Epithelial cell of proximal tubule (primary cell): ENCODE results near the gene ADIPOR2. TPM values are rescaled to one million over a fixed set of nuclear protein-coding genes. Genes with fewer than 3 reads are reported as not detected.

ENCODE experiments used
- DNase-seq: peaks from one replicate; pipeline ENCODE4 v3.0.0-alpha.2; 2011; ENCODE audit warnings: low read depth
- H3K4me3 ChIP-seq: 2 replicates; pipeline ENCODE4 v1.5.1; 2011; ENCODE audit warnings: low read depth, mild to moderate bottlenecking, low read length
- total RNA-seq: library from RNA; depleted of rRNA; stranded (reverse); fragments of >200 nt; gene quantifications from 2 replicates; pipeline ENCODE4 v1.2.3, GENCODE V29; 2015
- TF ChIP-seq, protein P1 (sequence below): conservative IDR thresholded peaks from 2 replicates; pipeline ENCODE4 v1.5.1; 2012; ENCODE audit warnings: low read depth, mild to moderate bottlenecking, low read length

The ADIPOR2 gene
- total RNA-seq, 1 donor from 2014 or later: 22.8 TPM

GRCh38 chr12:1834186-1834925 lies 143.5 kb downstream of the ADIPOR2 start:
- no peak for DNase-seq
- H3K4me3 ChIP-seq: no peak overlapping the region
- TF ChIP-seq, protein P1, sequence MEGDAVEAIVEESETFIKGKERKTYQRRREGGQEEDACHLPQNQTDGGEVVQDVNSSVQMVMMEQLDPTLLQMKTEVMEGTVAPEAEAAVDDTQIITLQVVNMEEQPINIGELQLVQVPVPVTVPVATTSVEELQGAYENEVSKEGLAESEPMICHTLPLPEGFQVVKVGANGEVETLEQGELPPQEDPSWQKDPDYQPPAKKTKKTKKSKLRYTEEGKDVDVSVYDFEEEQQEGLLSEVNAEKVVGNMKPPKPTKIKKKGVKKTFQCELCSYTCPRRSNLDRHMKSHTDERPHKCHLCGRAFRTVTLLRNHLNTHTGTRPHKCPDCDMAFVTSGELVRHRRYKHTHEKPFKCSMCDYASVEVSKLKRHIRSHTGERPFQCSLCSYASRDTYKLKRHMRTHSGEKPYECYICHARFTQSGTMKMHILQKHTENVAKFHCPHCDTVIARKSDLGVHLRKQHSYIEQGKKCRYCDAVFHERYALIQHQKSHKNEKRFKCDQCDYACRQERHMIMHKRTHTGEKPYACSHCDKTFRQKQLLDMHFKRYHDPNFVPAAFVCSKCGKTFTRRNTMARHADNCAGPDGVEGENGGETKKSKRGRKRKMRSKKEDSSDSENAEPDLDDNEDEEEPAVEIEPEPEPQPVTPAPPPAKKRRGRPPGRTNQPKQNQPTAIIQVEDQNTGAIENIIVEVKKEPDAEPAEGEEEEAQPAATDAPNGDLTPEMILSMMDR: no peak

GRCh38 chr12:1835211-1836131 lies 144.6 kb downstream of the ADIPOR2 start:
- TF ChIP-seq, protein P1: no peak
- no peak for DNase-seq
- H3K4me3 ChIP-seq: no peak overlapping the region

- no peak overlapping the region for H3K4me3 ChIP-seq
- no peak for DNase-seq
- TF ChIP-seq, protein P1: no peak
Observed at GRCh38 chr12:1836241-1836803, 145.5 kb downstream of the ADIPOR2 start.

DNA sequence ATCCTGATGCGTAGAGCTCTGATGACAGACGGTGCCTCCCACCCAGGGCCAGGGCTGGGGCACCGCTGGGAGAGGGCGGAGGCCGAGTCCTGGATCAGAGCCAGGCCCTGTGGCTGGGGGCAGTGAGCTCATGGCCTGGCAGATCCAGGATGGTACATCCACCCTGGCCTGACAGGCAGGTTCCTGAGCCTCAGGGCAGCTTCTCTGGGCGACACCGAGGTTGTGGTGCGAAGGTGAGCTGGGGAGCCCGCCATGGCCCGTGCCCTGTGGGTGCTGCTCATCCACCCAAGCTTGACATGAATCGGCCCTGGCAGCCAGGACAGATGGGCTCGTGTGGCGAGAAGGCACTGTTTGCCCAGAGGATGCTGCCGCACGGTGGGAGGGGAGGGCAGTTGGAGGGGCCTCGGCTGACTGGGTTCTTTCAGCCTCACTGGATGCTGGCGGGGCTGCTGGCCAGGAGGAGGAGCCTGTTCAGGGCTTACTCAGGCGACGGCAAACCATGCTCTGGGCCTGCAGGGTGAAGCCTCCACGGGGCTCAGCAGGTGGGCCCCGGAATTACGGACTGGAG lies 146.1 kb downstream of the ADIPOR2 start:
- H3K4me3 ChIP-seq: no peak overlapping the region
- DNase-seq: no peak
- TF ChIP-seq, protein P1: no peak

DNA sequence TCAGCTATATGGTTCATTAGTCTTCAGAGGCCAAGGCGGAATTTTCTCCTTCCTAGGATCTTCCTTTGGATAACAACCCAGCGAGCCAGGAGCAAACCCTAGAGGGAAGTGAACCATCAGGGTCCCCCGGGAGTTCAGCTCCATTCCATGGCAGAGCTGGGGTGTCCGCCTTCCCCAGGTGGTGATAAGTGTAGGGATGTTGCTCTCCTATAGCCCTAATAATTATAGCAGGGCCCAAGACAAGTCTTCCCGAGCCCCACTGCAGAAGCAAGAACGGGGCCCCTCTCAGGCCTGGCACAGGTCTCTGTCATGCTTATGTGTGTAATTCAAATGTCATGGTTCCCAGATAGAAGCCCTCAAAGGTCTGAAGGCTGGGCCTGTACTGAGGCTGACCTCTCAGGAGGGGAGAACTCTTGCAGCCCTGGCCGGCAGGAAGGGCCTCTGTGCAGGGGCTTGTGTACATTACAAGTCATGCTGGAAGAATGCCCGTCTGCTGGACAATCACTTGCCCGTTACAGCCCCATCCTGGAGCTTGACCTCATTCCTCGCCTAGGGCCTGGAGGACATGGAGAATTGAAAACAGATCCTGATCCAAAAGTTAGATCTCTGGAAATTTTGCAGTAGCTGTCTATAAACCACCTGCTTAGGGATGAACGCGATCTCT lies 146.8 kb downstream of the ADIPOR2 start:
- DNase-seq: no peak
- TF ChIP-seq, protein P1: no peak
- H3K4me3 ChIP-seq: no peak overlapping the region

Other genes with a start within 250 kb of the ADIPOR2 start
- gene FBXL14, start 96.5 kb upstream of the ADIPOR2 start, total RNA-seq: 5.5 and 10.6 TPM in 2 replicates
- 6.6 and 51.0 TPM in 2 replicates for gene WNT5B, start 61.8 kb upstream of the ADIPOR2 start, total RNA-seq
- gene LRTM2, start 129.5 kb downstream of the ADIPOR2 start, total RNA-seq: not detected in 2 replicates
- 0.14 and 1.6 TPM in 2 replicates for gene CACNA2D4, start 227.6 kb downstream of the ADIPOR2 start, total RNA-seq